SK-N-MC (cell line): ENCODE results near the gene KAZN.

Experiments
- EZH2 ChIP-seq: fragments of 200-600 bp; sonication (generic); IDR thresholded peaks from one replicate; pipeline ENCODE4 v1.6.1; 2017; ENCODE audit warnings: antibody characterized with exemption
- FOXP2 ChIP-seq: optimal IDR thresholded peaks from 2 replicates; pipeline ENCODE3; 2011; ENCODE audit warnings: mild to moderate bottlenecking, moderate library complexity; ENCODE audit not compliant: insufficient read depth; ENCODE audit errors: extremely low read length, control extremely low read depth
- POLR2AphosphoS5 ChIP-seq: IDR thresholded peaks from 2 replicates; pipeline ENCODE4 v1.6.1; 2012; ENCODE audit warnings: mild to moderate bottlenecking, low read depth, low read length, borderline replicate concordance

GRCh38 chr1:14715802-14716201 is 117.3 kb downstream of the KAZN start:
- TF ChIP-seq EZH2, result no peak
- no peak for TF ChIP-seq POLR2AphosphoS5
- TF ChIP-seq FOXP2, result no peak
